ENCODE results near the gene HAUS7.

The HAUS7 gene

GRCh38 chrX:153470411-153471363, at the start of gene HAUS7:
Gene HAUS7 (minus strand): TSS chrX:153470576. CDS start chrX:153470557, 19 bp downstream.
- DNase-seq = peak; percentile 7

GRCh38 chrX:153519569-153520286, 49.4 kb upstream of the HAUS7 start:
- DNase-seq = no peak

- DNase-seq = no peak
These were observed 47.8 kb upstream of the HAUS7 start for GRCh38 chrX:153517946-153518834.

- no peak for DNase-seq
These were observed 47.0 kb upstream of the HAUS7 start, which contains the start of gene ATP2B3 for GRCh38 chrX:153517423-153517822. Gene ATP2B3 (plus strand): TSS chrX:153517642. CDS start chrX:153536248, 18,606 bp downstream.

GRCh38 chrX:153516073-153516472, 45.7 kb upstream of the HAUS7 start:
- no peak for DNase-seq

- DNase-seq = no peak
These were observed 45.1 kb upstream of the HAUS7 start for GRCh38 chrX:153515435-153515834.

- DNase-seq = no peak
These were observed 43.9 kb upstream of the HAUS7 start for GRCh38 chrX:153514259-153514658.

- no peak for DNase-seq
These were observed 42.9 kb upstream of the HAUS7 start for GRCh38 chrX:153513265-153513664.

GRCh38 chrX:153512501-153512893, 42.1 kb upstream of the HAUS7 start:
- DNase-seq = no peak

- DNase-seq = no peak
These were observed 41.6 kb upstream of the HAUS7 start for GRCh38 chrX:153511784-153512500.

GRCh38 chrX:153510383-153510782, 40.0 kb upstream of the HAUS7 start:
- DNase-seq = no peak

- no peak for DNase-seq
These were observed 39.2 kb upstream of the HAUS7 start for GRCh38 chrX:153509592-153509991.

GRCh38 chrX:153507484-153508178, 37.3 kb upstream of the HAUS7 start:
- no peak for DNase-seq

GRCh38 chrX:153505361-153505760, 35.0 kb upstream of the HAUS7 start:
- no peak for DNase-seq

GRCh38 chrX:153504445-153505016, 34.2 kb upstream of the HAUS7 start:
- no peak for DNase-seq

GRCh38 chrX:153502796-153503195, 32.4 kb upstream of the HAUS7 start:
- no peak for DNase-seq

GRCh38 chrX:153502131-153502530, 31.8 kb upstream of the HAUS7 start:
- DNase-seq = no peak

- no peak for DNase-seq
These were observed 31.2 kb upstream of the HAUS7 start for GRCh38 chrX:153501530-153501929.

GRCh38 chrX:153500676-153501280, 30.4 kb upstream of the HAUS7 start:
- DNase-seq = no peak

- DNase-seq = no peak
These were observed 29.5 kb upstream of the HAUS7 start for GRCh38 chrX:153499876-153500275.

GRCh38 chrX:153499341-153499740, 29.0 kb upstream of the HAUS7 start:
- no peak for DNase-seq

Measured in SHP77 treated with DMSO at 0.1 percent for 48 hours (cell line).